Keratinocyte (primary cell): ENCODE data around the gene DAGLA.

ENCODE experiments used
- CTCF ChIP-seq, 3 experiments: IDR thresholded peaks in 1 of 3; conservative IDR thresholded peaks in 1 of 3; optimal IDR thresholded peaks in 1 of 3; 2 replicates in 2 of 3; 3 replicates in 1 of 3; pipeline versions ENCODE3 to v1.5.1; 2011; ENCODE audit warnings: low read length in 3 of 3, mild to moderate bottlenecking in 3 of 3, moderate library complexity in 2 of 3, control low read depth in 1 of 3, inconsistent platforms in 1 of 3; ENCODE audit not compliant: insufficient read depth in 2 of 3; ENCODE audit errors: extremely low read depth in 1 of 3
- EZH2 ChIP-seq: IDR thresholded peaks from one replicate; pipeline ENCODE4 v1.6.1; 2012; ENCODE audit warnings: inconsistent platforms, mild to moderate bottlenecking, low read length, moderate library complexity

DNA sequence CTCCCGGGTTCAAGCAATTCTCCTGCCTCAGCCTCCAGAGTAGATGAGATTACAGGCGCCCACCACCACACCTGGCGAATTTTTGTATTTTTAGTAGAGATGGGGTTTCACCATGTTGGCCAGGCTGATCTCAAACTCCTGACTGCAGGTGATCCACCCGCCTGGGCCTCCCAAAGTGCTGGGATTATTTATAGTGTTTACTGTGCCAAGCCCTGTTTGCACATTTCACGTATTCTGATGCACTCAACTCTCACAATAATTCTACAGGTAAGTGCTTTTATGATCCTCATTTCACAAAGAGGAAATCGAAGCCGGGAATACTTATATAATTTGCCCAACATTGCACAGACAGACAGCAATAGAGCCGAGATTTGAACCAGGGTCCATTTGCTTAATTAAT, 38.0 kb upstream of the DAGLA start:
- TF ChIP-seq EZH2, result no peak
- TF ChIP-seq CTCF (optimal IDR thresholded peaks at IDR 0.05 in 1 of 3, IDR thresholded peaks at IDR 0.05 in 1 of 3, conservative IDR thresholded peaks at IDR 0.05 in 1 of 3; ENCODE audit: extremely low read depth in 1 of 3, insufficient read depth in 2 of 3, low read length in 3 of 3), result no peak
